ENCODE data around the gene GLO1.

GLO1 gene

DNA sequence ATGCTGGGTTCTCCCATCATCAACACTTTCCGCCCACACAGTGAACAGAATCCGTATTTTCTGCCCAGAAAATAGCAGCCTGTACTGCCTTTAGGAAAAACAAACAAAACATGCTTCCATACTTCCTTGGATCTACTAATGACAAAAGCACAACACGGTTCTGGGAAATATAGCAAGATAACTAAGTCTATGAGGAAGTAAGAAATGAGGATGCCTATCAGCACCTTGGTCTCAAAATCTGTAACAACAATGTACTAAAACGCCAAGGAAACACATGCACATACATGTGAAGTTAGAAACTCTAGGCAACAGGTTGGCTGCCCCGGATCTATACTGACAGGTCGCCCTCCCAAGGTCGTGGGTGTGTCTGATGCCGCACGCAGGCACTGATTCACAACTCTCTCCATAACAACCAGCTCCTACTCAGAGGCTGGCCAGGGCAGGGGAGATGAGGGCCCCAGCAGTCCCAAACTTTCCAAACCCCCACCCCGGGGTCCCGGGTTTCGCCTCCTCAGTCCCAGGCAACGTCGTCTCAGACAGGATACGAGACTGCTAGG is 63.9 kb downstream of the GLO1 start:
- DNase-seq: peak; percentile 36
- in situ Hi-C loops (cut with HindIII; ENCODE audit: low pct_ligation_motif_present, low pct_unique_long_range_greater_than_20kb, low sequenced_read_pairs): no loop called here

DNA sequence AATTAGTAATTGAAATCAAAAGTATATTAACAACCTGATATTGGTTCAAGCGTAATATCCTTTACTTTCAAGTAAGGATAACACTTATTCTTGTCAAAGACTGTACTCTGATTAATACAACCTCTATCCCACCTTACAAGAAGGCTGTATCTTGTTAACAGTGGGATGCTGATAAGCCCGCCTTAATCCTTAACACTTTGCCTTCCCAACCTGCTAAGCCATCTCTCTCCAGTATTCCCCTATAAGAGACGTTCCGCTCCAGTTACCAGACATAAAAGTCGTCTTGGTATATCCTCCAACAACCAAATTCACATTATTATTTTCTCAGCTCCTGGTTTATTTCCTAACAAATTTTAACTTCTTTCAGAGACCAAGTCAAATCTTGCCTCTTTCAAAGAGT is 65.2 kb downstream of the GLO1 start:
- in situ Hi-C loops (cut with HindIII; ENCODE audit: low pct_ligation_motif_present, low pct_unique_long_range_greater_than_20kb, low sequenced_read_pairs): no loop called here

DNA sequence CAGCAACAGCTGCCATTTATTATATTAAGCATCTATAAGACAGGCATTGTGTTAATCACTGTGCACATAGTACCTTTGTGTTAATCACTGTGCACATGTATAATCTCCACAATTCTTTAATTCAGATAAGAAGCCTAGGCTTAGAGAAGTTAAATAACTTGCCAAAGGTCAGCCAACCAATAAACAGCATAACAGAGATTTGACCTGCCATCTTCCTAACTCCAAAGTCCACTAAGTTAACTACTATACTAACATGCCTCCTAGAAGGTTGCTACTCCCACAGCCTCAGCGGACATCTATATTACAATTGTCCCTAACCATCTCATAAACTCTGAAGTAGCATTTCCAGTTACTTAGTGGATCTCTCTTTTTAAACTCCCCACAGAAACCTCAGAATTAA is 66.9 kb downstream of the GLO1 start:
- DNase-seq: no peak
- in situ Hi-C loops (cut with HindIII; ENCODE audit: low pct_ligation_motif_present, low pct_unique_long_range_greater_than_20kb, low sequenced_read_pairs): no loop called here

More for the DNA sequence above, 65.2 kb downstream of the GLO1 start:
- DNase-seq: no peak

DNA sequence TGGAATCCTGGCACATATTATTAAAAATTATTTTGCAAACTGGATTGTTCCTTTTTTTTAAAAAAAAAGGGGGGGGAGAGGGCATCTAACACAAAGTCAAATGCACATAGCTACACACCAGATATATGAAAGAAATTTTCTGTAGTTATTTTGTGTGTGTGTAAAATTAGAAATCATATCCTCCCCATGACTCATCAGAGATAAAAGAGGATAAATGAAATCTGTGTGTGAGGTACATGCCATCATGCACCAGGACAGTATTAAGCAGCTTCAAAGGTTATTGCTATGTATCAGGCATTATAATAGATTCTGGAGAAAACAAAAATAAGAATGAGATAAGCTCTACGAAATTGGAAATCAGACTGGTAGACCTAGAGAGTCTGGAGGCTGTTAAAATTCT is 68.4 kb downstream of the GLO1 start:
- in situ Hi-C loops (cut with HindIII; ENCODE audit: low pct_ligation_motif_present, low pct_unique_long_range_greater_than_20kb, low sequenced_read_pairs): no loop called here
- DNase-seq: no peak

DNA sequence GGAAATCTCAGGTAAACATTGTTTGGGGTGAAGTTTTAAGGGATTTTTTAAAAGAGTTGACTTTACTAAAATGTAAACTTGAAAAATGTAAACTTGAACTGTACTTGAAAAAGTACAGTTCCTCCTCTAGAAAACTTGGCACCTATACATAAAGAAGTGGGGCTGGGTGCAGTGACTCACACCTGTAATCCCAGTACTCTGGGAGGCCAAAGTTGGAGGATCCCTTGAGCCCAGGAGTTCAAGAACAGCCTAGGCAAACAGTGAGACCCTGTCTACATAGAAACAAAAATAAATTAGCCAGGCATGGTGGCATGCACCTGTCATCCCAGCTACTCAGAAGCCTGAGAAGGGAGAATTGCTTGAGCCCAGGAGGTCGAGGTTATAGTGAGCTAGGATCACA is 70.5 kb downstream of the GLO1 start:
- in situ Hi-C loops (cut with HindIII; ENCODE audit: low pct_ligation_motif_present, low pct_unique_long_range_greater_than_20kb, low sequenced_read_pairs): no loop called here

DNA sequence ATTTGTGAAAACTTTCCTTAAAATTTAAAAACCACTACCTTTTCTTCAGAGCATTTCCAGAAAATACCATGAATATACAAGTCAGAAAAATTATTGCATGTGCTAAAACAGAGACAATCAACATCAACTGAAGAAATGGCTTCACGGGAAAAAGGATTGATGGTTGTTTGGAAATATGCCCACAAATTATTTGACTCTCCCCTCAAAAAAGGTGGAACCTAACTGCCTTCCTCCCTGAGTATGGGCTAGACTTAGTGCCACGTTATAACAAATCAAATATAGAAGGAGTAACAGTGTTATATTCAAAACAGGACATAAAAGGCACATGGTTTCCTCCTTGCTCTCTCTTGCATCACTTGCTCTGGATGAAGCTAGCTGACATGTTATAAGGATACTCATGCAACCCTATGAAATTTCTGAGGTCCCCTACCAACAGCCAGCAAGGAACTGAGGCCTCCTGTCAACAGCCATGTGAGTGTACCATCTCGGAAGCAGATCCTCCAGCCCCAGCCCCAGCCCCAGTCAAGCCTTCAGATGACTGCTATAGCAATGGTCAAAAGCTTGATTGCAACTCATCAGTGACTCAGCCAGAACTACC is 71.7 kb downstream of the GLO1 start:
- in situ Hi-C loops (cut with HindIII; ENCODE audit: low pct_ligation_motif_present, low pct_unique_long_range_greater_than_20kb, low sequenced_read_pairs): no loop called here
- no peak for DNase-seq

More for the DNA sequence above, 70.5 kb downstream of the GLO1 start:
- DNase-seq: no peak

Data from ACHN (cell line).